HepG2 (cell line): Measurements from ENCODE around the gene TULP4. TPM values are rescaled to one million over a fixed set of nuclear protein-coding genes. Genes with fewer than 3 reads are reported as not detected.

Source experiments
- ATAC-seq: fragments of 200-7000 bp; cut with Tn5 transposase; 3 replicates; pipeline ENCODE4 v1.9.1; 2020; ENCODE audit warnings: mild to moderate bottlenecking, moderate library complexity
- BruUV-seq: library from RNA; stranded (reverse); fragments of 400-500 nt; replicated peaks from 2 replicates; lab custom pipeline; 2021; lab: Mats Ljungman, UMichigan
- CTCF ChIA-PET: fragments of 300-600 bp; formaldehyde crosslinking; extraction: SDS; loops from one replicate; lab custom pipeline; 2021; ENCODE audit warnings: low total read pairs, inconsistent platforms, low intra/inter-chr PET ratio; lab: Yijun Ruan, JAX
- POLR2A ChIA-PET: fragments of 350-600 bp; sonication (Branson Sonifier 250); formaldehyde crosslinking; loops from one replicate; lab custom pipeline; 2020; ENCODE audit warnings: antibody characterized with exemption, inconsistent platforms; lab: Yijun Ruan, JAX
- DNase-seq: peaks from one replicate; pipeline ENCODE4 v3.0.0-alpha.2; 2015; ENCODE audit warnings: low spot score
- FAIRE-seq: peaks from 3 replicates; lab custom pipeline; 2011; peaks lifted over from hg19 to GRCh38; lab: Jason Lieb, UNC
- H2AFZ ChIP-seq: one replicate; pipeline ENCODE4 v1.6.1; 2011; ENCODE audit warnings: low read length, inconsistent platforms
- H3K27ac ChIP-seq: fragments of 300-600 bp; 3 replicates; pipeline ENCODE4 v1.8.0; 2011; ENCODE audit warnings: mixed run types, mild to moderate bottlenecking, mixed read lengths, low read length, inconsistent platforms; ENCODE audit not compliant: insufficient read depth; ENCODE audit errors: extremely low read length
- H3K27me3 ChIP-seq, 2 experiments: fragments of 200-600 bp in 1 of 2; 2 replicates in 1 of 2; 3 replicates in 1 of 2; pipeline versions ENCODE4 v1.6.0 to v1.8.0; 2011; ENCODE audit warnings: low read length in 2 of 2, mild to moderate bottlenecking in 2 of 2, moderate library complexity in 2 of 2, inconsistent platforms in 1 of 2; ENCODE audit not compliant: insufficient read depth in 2 of 2, control insufficient read depth in 1 of 2
- H3K36me3 ChIP-seq, 2 experiments: fragments of 200-600 bp in 1 of 2; replicated peaks in 1 of 2; 2 replicates in 1 of 2; 3 replicates in 1 of 2; pipeline versions ENCODE4 v1.5.1 to v1.8.0; 2011; ENCODE audit warnings: low read length in 2 of 2, inconsistent platforms in 1 of 2; ENCODE audit not compliant: insufficient read depth in 2 of 2, control insufficient read depth in 1 of 2
- H3K4me1 ChIP-seq: 2 replicates; pipeline ENCODE4 v1.5.1; 2012; ENCODE audit warnings: low read length, inconsistent platforms; ENCODE audit not compliant: insufficient read depth
- H3K4me2 ChIP-seq: 2 replicates; pipeline ENCODE4 v1.6.0; 2011; ENCODE audit warnings: low read depth, low read length, inconsistent platforms
- H3K4me3 ChIP-seq, 3 experiments: fragments of 200-600 bp in 1 of 3; sonication (generic), shearing (Covaris generic) in 1 of 3; replicated peaks in 1 of 3; 2 replicates each; pipeline ENCODE4 v1.5.1; 2011 to 2016; ENCODE audit warnings: low read length in 3 of 3, inconsistent platforms in 2 of 3, low read depth in 2 of 3, mild to moderate bottlenecking in 2 of 3, control low read depth in 1 of 3, mixed read lengths in 1 of 3; ENCODE audit not compliant: insufficient read depth in 1 of 3
- H3K79me2 ChIP-seq: one replicate; pipeline ENCODE4 v1.6.1; 2011; ENCODE audit warnings: low read length, inconsistent platforms; ENCODE audit not compliant: insufficient read depth
- H3K9ac ChIP-seq: 2 replicates; pipeline ENCODE4 v1.6.0; 2011; ENCODE audit warnings: mild to moderate bottlenecking, low read depth, low read length, inconsistent platforms; ENCODE audit not compliant: insufficient read depth
- H3K9me3 ChIP-seq: 2 replicates; pipeline ENCODE4 v1.5.1; 2012; ENCODE audit warnings: mild to moderate bottlenecking, low read length
- H4K20me1 ChIP-seq: 2 replicates; pipeline ENCODE4 v1.6.0; 2011; ENCODE audit warnings: inconsistent platforms, mild to moderate bottlenecking, low read length, moderate library complexity; ENCODE audit not compliant: insufficient read depth
- ARNT2 ChIP-seq: sonication (generic); formaldehyde crosslinking; IDR thresholded peaks from 2 replicates; pipeline ENCODE4 v1.8.0; 2022; ENCODE audit warnings: mild to moderate bottlenecking, low read depth, missing genetic modification reagents, moderate library complexity
- CEBPZ ChIP-seq: IDR thresholded peaks from 2 replicates; pipeline ENCODE4 v1.6.1; 2012; ENCODE audit warnings: low read length, improper control_type of control experiment
- E2F2 ChIP-seq: sonication (generic); formaldehyde crosslinking; IDR thresholded peaks from 2 replicates; pipeline ENCODE4 v1.4.0; 2020; ENCODE audit warnings: missing genetic modification reagents, borderline replicate concordance
- HNRNPUL1 ChIP-seq: fragments of 200-400 bp; formaldehyde crosslinking; IDR thresholded peaks from 2 replicates; pipeline ENCODE4 v1.6.1; 2017; ENCODE audit warnings: low read depth, mild to moderate bottlenecking, low read length, moderate library complexity
- IKZF5 ChIP-seq: IDR thresholded peaks from 2 replicates; pipeline ENCODE4 v1.6.1; 2018; ENCODE audit warnings: missing genetic modification reagents, mild to moderate bottlenecking, missing compliant biosample characterization
- KDM5A ChIP-seq: fragments of 200-600 bp; sonication (generic); IDR thresholded peaks from 2 replicates; pipeline ENCODE4 v1.7.0; 2018; ENCODE audit warnings: antibody characterized with exemption, mild to moderate bottlenecking, low read length, borderline replicate concordance
- MAFF ChIP-seq: IDR thresholded peaks from 2 replicates; pipeline ENCODE4 v1.6.1; 2011; ENCODE audit warnings: low read depth, low read length, improper control_type of control experiment
- MBNL3 ChIP-seq: fragments of 250-450 bp; sonication (Bioruptor Pico); conservative IDR thresholded peaks from 2 replicates; pipeline ENCODE4 v1.8.0; 2022; ENCODE audit warnings: mild to moderate bottlenecking, inconsistent platforms
- NR2F2 ChIP-seq: IDR thresholded peaks from 2 replicates; pipeline ENCODE4 v1.6.1; 2012; ENCODE audit warnings: low read depth, inconsistent platforms, borderline replicate concordance
- SKI ChIP-seq: fragments of 450-650 bp; IDR thresholded peaks from one replicate; pipeline ENCODE4 v1.6.1; 2018; ENCODE audit warnings: mild to moderate bottlenecking; ENCODE audit not compliant: partially characterized antibody
- ZNF205 ChIP-seq: IDR thresholded peaks from 2 replicates; pipeline ENCODE4 v1.6.1; 2018; ENCODE audit warnings: missing biosample characterization, missing genetic modification reagents
- ZNF563 ChIP-seq: sonication (generic); formaldehyde crosslinking; IDR thresholded peaks from 2 replicates; pipeline ENCODE4 v1.8.0; 2022; ENCODE audit warnings: mild to moderate bottlenecking, moderate library complexity, missing genetic modification reagents
- ZNF792 ChIP-seq: IDR thresholded peaks from 2 replicates; pipeline ENCODE4 v1.6.1; 2016
- WGBS: methylation state at CpG from one replicate; pipeline ENCODE4 v1.1.6; 2017; ENCODE audit warnings: low lambda C conversion rate; 5-methylcytosine and 5-hydroxymethylcytosine counted together
- in situ Hi-C: cut with HindIII; loops from 2 replicates; pipeline ENCODE4 v1.10.0; 2017; ENCODE audit warnings: low pct_unique_long_range_greater_than_20kb; ENCODE audit not compliant: extremely low pct_ligation_motif_present
- intact Hi-C: fragments of 100-400 bp; cut with micrococcal nuclease; formaldehyde crosslinking; loops from one replicate; pipeline ENCODE4 v1.10.0; 2022; ENCODE audit not compliant: unreplicated experiment
- polyA plus RNA-seq, 8 experiments: library from polyadenylated mRNA; depleted of rRNA in 3 of 8; stranded (reverse) in 7 of 8; unstranded in 1 of 8; fragments of >200 nt; fragmentation: Illumina TruSeq in 4 of 8; extraction: Trizol in 4 of 8; gene quantifications; 2 replicates each; pipeline versions ENCODE4 v1.2.1 to v1.2.3, GENCODE V29; 2011 to 2016; ENCODE audit warnings: low read depth in 4 of 8, missing spikeins in 1 of 8, mixed read lengths in 1 of 8; ENCODE audit not compliant: insufficient read depth in 1 of 8
- total RNA-seq, 5 experiments: library from RNA; depleted of rRNA; stranded (reverse); fragments of >200 nt; fragmentation: Illumina TruSeq; extraction: Trizol; gene quantifications; 2 replicates each; pipeline ENCODE4 v1.2.3, GENCODE V29; 2016; ENCODE audit warnings: low read depth in 1 of 5

The TULP4 gene
- total and polyA plus RNA-seq, 2 of the 13 experiments (the other 11 are each of a cell fraction or from before 2014, with no cell fraction given) = 21.1 to 122 TPM

- TF ChIP-seq CEBPZ = no peak
- no peak for TF ChIP-seq ZNF792 (CRISPR knock-in tag)
- TF ChIP-seq KDM5A = no peak
- no peak for TF ChIP-seq E2F2 (CRISPR knock-in tag)
- no peak for TF ChIP-seq NR2F2
- TF ChIP-seq SKI = no peak
- TF ChIP-seq MAFF = no peak
Observed at GRCh38 chr6:158327211-158327610, 14.9 kb downstream of the TULP4 start (continued).

- H3K9me3 ChIP-seq = no peaks in the 10 kb centered on the region
- CTCF ChIA-PET = no interaction called here
- intact Hi-C loops (loop anchor here (10.0 kb wide), 1 partner anchor 56 kb away; no protein-coding TSS in a partner anchor), in situ Hi-C loops (no loop called here)
- no peak overlapping the region for H3K9ac ChIP-seq
- ATAC-seq (no peak), FAIRE-seq (no peak), DNase-seq (no peak)
- no peak overlapping the region for H3K4me2 ChIP-seq
- peak overlapping the region; percentile 10 for H3K27ac ChIP-seq
- 27% methylated on average over 1 of the region's 1 CpG for WGBS
- H3K27me3 ChIP-seq = no peaks in the 10 kb centered on the region
- H3K4me3 ChIP-seq = no peak overlapping the region
- POLR2A ChIA-PET = interaction anchor here (1.2 to 1.3 kb wide), 2 partner anchors 11 to 87 kb away, joined by 3 to 5 read pairs; no protein-coding TSS in a partner anchor
- peaks cover 82% of the 10 kb centered on the region for H3K4me1 ChIP-seq
- no peak overlapping the region for H2AFZ ChIP-seq
- BruUV-seq = no TSS peak
- H4K20me1 ChIP-seq = no peaks in the 10 kb centered on the region
- H3K79me2 ChIP-seq = peaks cover 92% of the 10 kb centered on the region
- peaks cover 0 to 10% of the 10 kb centered on the region in 2 experiments; a peak in 4 of 5 replicates for H3K36me3 ChIP-seq
- TF ChIP-seq IKZF5 (CRISPR knock-in tag) (no peak), HNRNPUL1 (no peak), MBNL3 (no peak), ZNF563 (CRISPR knock-in tag) (no peak), ARNT2 (CRISPR knock-in tag) (no peak), ZNF205 (CRISPR knock-in tag) (no peak)
Observed at GRCh38 chr6:158328952-158329351, 16.7 kb downstream of the TULP4 start.
